ENCODE data around the gene EYS. TPM values are rescaled to one million over a fixed set of nuclear protein-coding genes. Genes with fewer than 3 reads are reported as not detected.

Gene EYS
- polyA plus RNA-seq, 2 of the 4 experiments (the other 2 are of a cell fraction): 0.03 to 0.06 TPM

DNA sequence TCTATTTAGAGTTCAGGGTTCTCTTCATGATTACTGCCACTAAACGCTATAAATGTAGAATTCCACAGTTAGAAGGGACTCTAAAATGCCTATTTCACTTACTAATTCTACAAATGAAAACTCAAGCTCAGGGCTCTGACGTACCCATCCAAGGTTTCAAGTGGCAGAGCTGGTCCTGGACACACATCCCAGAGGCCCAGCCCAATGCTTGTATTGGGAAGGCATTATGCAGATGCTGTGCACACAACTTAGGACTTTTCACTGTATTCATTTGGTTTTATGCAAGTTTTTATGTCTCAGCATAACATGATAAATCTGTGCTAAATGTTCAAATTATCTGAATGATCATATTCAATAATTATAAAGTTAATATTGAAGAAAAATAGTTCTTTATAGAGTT, 1761.0 kb downstream of the EYS start:
- Histone ChIP-seq H3K4me1 (no peaks in the 10 kb centered on the region), H3K4me2 (no peak overlapping the region), H3K27ac (no peak overlapping the region), H3K4me3 (no peak overlapping the region), H3K9me3 (no peaks in the 10 kb centered on the region)
- POLR2A ChIA-PET: no interaction called here
- TF ChIP-seq RNF2 (IDR thresholded peaks at IDR 0.05; ENCODE audit: borderline replicate concordance, low read depth) (no peak), HOXA7 (CRISPR knock-in tag; IDR thresholded peaks at IDR 0.05) (no peak), MAFK (IDR thresholded peaks at IDR 0.05; ENCODE audit: partially characterized antibody) (no peak), EHF (CRISPR knock-in tag; IDR thresholded peaks at IDR 0.05) (no peak), RCOR1 (IDR thresholded peaks at IDR 0.05; ENCODE audit: low read depth, low read length) (no peak), POLR2A (IDR thresholded peaks at IDR 0.05; ENCODE audit: low read length) (no peak)
- TF ChIP-seq, protein P1, sequence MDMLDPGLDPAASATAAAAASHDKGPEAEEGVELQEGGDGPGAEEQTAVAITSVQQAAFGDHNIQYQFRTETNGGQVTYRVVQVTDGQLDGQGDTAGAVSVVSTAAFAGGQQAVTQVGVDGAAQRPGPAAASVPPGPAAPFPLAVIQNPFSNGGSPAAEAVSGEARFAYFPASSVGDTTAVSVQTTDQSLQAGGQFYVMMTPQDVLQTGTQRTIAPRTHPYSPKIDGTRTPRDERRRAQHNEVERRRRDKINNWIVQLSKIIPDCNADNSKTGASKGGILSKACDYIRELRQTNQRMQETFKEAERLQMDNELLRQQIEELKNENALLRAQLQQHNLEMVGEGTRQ (IDR thresholded peaks at IDR 0.05): no peak
- TF ChIP-seq, protein P2, sequence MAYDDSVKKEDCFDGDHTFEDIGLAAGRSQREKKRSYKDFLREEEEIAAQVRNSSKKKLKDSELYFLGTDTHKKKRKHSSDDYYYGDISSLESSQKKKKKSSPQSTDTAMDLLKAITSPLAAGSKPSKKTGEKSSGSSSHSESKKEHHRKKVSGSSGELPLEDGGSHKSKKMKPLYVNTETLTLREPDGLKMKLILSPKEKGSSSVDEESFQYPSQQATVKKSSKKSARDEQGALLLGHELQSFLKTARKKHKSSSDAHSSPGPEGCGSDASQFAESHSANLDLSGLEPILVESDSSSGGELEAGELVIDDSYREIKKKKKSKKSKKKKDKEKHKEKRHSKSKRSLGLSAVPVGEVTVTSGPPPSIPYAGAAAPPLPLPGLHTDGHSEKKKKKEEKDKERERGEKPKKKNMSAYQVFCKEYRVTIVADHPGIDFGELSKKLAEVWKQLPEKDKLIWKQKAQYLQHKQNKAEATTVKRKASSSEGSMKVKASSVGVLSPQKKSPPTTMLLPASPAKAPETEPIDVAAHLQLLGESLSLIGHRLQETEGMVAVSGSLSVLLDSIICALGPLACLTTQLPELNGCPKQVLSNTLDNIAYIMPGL (CRISPR knock-in tag; IDR thresholded peaks at IDR 0.05; ENCODE audit: borderline replicate concordance): no peak
- no peak for ATAC-seq
- FAIRE-seq: no peak
- CTCF ChIA-PET: no interaction called here
- no peak for DNase-seq (ENCODE audit: low read depth in 1 of 2, low spot score in 1 of 2)
- whole genome bisulfite sequencing (ENCODE audit: missing lambda C conversion rate): 36% methylated on average over 2 of the region's 2 CpGs

DNA sequence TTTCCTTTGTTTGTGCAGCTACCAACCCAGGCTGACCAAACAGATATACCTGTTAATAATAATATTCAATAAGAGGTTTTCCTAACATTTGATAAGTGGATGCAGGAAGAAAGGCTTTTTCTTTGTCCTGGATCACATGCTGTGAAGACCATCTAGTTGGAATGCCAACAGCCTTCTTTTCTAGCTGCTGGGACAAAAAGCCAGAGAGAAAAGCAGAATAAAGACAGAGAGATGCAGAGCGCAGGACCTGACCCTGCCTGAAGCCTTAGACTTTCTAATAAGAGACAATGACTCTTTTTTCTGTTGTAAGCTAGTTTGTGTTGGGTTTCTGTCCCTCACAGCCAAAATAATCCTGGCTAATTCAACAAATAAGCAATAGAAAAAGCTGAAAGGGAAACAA, 1763.2 kb downstream of the EYS start:
- Histone ChIP-seq H3K4me1 (no peaks in the 10 kb centered on the region), H3K9me3 (no peaks in the 10 kb centered on the region), H3K27ac (no peak overlapping the region), H3K4me3 (no peak overlapping the region), H3K4me2 (no peak overlapping the region)
- DNase-seq (ENCODE audit: low read depth in 1 of 2, low spot score in 1 of 2): no peak
- FAIRE-seq: no peak
- no peak for ATAC-seq
- ChIA-PET CTCF (no interaction called here), POLR2A (no interaction called here)
- WGBS (ENCODE audit: missing lambda C conversion rate): 46% methylated on average over 1 of the region's 1 CpG
- TF ChIP-seq CBX8 (IDR thresholded peaks at IDR 0.05) (no peak), FOSB (CRISPR knock-in tag; IDR thresholded peaks at IDR 0.05) (no peak), RFX5 (IDR thresholded peaks at IDR 0.05) (no peak), POLR2AphosphoS2 (conservative IDR thresholded peaks at IDR 0.05; ENCODE audit: low read length) (no peak), HOXA7 (CRISPR knock-in tag; IDR thresholded peaks at IDR 0.05) (no peak), TFCP2L1 (CRISPR knock-in tag; IDR thresholded peaks at IDR 0.05) (no peak), MAZ (IDR thresholded peaks at IDR 0.05; ENCODE audit: borderline replicate concordance, low read depth, low read length) (no peak), KDM1A (IDR thresholded peaks at IDR 0.05; ENCODE audit: low read depth) (no peak)

DNA sequence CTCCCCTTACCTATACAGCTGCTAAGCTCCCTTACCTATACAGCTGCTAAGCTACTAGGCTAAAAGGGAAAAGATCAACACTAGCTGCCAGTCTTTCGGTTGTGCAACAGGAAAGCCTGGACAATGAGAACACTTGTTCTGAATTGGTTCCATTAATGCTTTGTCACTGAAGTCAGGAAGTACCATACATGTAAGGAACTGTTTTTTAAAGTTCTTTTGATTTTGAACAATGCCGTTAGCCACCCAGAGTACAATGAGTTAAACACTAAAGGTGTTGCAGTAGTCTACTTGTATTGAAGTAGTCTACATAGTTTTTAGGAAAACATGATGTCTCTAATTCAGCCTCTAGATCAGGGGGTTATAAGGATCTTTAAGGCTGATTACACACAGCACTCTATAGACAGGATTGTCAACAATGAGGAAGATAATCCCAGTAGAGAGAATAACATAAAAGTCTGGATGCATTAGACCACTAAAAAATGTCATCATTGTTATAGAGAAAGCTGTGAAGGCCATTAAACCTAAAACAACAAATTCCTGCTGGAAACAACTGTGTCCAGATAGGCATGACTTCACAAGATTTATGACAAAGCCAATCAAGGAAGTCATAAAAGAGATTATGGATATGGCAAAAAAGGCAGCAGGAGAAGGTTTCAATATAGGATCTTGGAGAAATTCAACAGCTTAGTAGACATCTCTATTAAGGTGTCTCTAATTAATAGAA, 1765.1 kb downstream of the EYS start:
- POLR2A ChIA-PET: no interaction called here
- no peak for ATAC-seq
- CTCF ChIA-PET: no interaction called here
- Histone ChIP-seq H3K4me2 (no peak overlapping the region), H3K27ac (no peak overlapping the region), H3K9me3 (no peaks in the 10 kb centered on the region), H3K4me3 (no peak overlapping the region), H3K4me1 (no peaks in the 10 kb centered on the region)
- no peak for DNase-seq (ENCODE audit: low read depth in 1 of 2, low spot score in 1 of 2)
- 52% methylated on average over 2 of the region's 2 CpGs for WGBS (ENCODE audit: missing lambda C conversion rate)
- FAIRE-seq: no peak
- TF ChIP-seq, protein P3, sequence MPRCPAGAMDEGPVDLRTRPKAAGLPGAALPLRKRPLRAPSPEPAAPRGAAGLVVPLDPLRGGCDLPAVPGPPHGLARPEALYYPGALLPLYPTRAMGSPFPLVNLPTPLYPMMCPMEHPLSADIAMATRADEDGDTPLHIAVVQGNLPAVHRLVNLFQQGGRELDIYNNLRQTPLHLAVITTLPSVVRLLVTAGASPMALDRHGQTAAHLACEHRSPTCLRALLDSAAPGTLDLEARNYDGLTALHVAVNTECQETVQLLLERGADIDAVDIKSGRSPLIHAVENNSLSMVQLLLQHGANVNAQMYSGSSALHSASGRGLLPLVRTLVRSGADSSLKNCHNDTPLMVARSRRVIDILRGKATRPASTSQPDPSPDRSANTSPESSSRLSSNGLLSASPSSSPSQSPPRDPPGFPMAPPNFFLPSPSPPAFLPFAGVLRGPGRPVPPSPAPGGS (IDR thresholded peaks at IDR 0.05): no peak
- no peak for TF ChIP-seq POLR2A (IDR thresholded peaks at IDR 0.05; ENCODE audit: low read length)
- TF ChIP-seq, protein P2 (CRISPR knock-in tag; IDR thresholded peaks at IDR 0.05; ENCODE audit: borderline replicate concordance): no peak
- no peak for TF ChIP-seq EP300 (IDR thresholded peaks at IDR 0.05)
- TF ChIP-seq CHD4 (IDR thresholded peaks at IDR 0.05; ENCODE audit: borderline replicate concordance): no peak
- TF ChIP-seq, protein P4, sequence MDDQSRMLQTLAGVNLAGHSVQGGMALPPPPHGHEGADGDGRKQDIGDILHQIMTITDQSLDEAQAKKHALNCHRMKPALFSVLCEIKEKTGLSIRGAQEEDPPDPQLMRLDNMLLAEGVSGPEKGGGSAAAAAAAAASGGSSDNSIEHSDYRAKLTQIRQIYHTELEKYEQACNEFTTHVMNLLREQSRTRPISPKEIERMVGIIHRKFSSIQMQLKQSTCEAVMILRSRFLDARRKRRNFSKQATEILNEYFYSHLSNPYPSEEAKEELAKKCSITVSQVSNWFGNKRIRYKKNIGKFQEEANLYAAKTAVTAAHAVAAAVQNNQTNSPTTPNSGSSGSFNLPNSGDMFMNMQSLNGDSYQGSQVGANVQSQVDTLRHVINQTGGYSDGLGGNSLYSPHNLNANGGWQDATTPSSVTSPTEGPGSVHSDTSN (IDR thresholded peaks at IDR 0.05): no peak
- TF ChIP-seq HOXB5 (CRISPR knock-in tag; IDR thresholded peaks at IDR 0.05): no peak
- TF ChIP-seq, protein P5, sequence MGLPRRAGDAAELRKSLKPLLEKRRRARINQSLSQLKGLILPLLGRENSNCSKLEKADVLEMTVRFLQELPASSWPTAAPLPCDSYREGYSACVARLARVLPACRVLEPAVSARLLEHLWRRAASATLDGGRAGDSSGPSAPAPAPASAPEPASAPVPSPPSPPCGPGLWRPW (IDR thresholded peaks at IDR 0.05): no peak
- TF ChIP-seq FOSB (CRISPR knock-in tag; IDR thresholded peaks at IDR 0.05): no peak
- TF ChIP-seq ZNF302 (CRISPR knock-in tag; IDR thresholded peaks at IDR 0.05): no peak
- no peak for TF ChIP-seq NPAS2 (CRISPR knock-in tag; IDR thresholded peaks at IDR 0.05; ENCODE audit: borderline replicate concordance)
- TF ChIP-seq RARB (CRISPR knock-in tag; IDR thresholded peaks at IDR 0.05): no peak

Measured in A549 (cell line).